ENCODE results near the gene KCNK17.
A peak's percentile ranks its signal among the peaks of the same experiment; 100 is the strongest.

KCNK17 gene

GRCh38 chr6:39335780-39336545 is 21.7 kb upstream of the KCNK17 start:
- no peak for DNase-seq

DNA sequence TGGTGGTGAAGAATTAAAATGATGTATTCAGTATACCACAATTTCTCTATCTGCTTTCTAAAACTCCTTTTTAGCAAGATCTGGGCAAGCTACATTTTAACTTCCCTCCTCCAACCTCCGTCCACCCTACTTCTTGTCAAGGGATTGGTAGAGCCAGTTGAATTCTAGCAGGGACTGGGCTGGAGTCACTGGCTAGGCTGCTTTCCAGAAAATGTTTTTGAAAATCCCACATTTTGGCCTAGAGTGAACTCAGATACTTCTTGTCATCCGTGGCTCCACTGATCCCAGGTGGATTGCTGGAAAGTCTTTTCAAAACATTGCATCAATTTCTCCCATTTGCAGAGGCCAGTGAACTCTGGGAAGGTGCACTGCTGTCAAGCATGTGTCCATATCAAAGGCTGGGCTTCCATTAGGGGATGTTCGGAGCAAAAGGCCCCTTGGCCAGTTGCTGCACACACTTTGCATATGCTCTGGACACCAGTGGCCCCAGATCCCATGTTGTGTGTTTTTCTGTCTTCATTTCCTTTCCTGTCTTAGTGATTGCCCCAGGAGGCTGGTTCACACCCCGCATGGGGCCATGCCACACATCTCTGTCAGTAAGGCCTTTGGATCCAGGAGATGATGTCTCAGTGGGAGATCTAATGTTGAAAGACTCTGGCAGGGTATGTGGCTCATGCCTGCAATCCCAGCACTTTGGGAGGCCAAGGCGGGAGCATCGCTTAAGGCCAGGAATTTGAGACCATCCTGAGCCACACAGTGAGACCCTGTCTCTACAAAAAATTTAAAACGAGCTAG is 19.6 kb upstream of the KCNK17 start:
- no peak for DNase-seq

GRCh38 chr6:39330476-39330875 is 16.3 kb upstream of the KCNK17 start:
- DNase-seq, result peak; percentile 54

GRCh38 chr6:39330057-39330456 is 15.8 kb upstream of the KCNK17 start:
- DNase-seq, result peak; percentile 56

DNA sequence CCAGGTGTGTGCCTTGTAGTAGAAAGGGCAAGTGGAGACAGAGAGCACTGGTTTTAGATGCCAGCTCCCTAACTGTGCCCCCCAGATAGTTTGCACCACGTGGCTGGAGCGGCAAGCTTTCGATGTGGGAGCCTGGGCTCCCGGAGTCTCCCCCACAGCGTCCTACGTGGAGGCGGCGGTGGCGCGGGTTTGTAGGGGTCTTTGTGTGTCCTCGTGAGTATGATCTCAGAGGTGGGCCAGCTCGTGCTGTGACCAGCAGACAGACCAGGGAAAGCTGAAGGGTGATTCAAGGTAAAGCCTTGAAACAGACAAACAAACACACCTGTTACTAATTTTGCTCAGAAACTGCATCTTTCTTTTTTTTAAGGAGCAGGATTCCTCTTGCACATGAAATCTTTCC is 13.8 kb upstream of the KCNK17 start:
- DNase-seq, result no peak

DNA sequence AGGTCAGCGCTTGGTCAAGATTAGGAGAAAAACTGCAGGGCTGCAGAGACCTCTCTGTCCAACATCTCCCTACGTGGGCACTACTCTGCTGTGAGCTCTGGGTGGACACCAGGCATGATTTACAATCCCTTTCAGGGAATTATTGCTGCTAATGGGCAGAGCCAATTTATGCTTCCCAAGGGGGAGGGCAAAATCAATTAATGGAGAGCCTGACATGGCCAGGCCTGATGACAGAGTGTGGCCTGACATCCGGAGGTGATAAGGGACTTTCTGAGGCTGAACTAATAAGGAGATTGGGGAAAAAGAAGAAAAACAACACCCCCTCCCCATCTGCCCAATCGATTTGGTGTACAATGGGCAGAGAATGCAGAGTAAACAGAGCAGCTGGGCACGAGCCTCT is 13.3 kb upstream of the KCNK17 start:
- no peak for DNase-seq

DNA sequence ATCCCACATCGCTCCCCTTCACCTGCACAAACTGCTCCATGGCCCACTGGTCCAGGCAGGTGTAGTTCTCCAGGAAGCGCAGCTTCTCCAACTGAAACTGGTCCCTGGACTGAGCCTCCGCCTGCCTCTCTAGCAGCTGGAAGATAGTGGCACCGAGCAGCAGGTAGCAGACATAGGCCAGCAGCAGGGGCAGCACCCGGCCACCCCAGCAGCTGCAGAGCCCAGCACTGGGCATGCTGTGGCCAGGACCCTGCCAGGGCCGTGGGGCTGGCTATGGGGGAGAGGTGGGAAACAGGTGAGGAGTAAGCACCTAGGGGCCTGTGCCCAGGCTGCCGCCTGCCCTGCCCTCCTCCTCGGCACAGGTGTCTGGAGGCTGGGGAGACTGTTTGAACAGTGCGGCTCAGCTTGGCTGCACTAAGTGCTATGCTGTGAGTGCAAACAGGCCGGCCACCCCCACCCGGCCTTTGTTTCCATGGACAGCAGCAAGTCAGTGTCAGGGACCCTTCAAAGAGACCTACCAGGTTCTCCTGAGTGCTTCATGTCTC is 8.2 kb upstream of the KCNK17 start, which contains the start of gene KCNK16:
KCNK16 (minus strand) TSS at position 397 of the 545 bp plus-strand sequence; CDS start at position 235, 162 bp downstream.
- DNase-seq, result no peak

- DNase-seq, result no peak
These were observed 7.5 kb upstream of the KCNK17 start for GRCh38 chr6:39321761-39322160.

GRCh38 chr6:39320363-39320984 is 6.3 kb upstream of the KCNK17 start:
- no peak for DNase-seq

- DNase-seq, result no peak
These were observed 5.6 kb upstream of the KCNK17 start for GRCh38 chr6:39319621-39320362.

DNA sequence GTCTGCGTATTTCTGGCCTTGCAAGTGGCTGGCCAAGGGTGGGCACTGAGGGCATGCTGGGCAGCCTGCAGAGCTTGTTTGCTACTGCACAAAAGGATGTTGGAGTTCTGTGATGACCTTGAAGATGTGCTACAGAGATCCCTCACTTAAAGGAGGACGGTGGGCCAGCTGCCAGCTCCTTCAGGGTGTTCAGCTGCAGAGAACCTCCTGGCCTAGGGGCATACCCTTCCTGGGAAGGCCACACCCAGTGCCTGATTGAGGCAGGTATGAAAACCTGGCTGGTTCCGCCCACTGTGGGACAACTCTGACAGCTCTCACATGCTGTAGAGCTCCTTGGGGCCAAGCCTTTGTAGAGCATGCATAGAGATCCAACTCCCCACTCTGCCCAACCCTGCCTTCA is 3.0 kb upstream of the KCNK17 start:
- no peak for DNase-seq

DNA sequence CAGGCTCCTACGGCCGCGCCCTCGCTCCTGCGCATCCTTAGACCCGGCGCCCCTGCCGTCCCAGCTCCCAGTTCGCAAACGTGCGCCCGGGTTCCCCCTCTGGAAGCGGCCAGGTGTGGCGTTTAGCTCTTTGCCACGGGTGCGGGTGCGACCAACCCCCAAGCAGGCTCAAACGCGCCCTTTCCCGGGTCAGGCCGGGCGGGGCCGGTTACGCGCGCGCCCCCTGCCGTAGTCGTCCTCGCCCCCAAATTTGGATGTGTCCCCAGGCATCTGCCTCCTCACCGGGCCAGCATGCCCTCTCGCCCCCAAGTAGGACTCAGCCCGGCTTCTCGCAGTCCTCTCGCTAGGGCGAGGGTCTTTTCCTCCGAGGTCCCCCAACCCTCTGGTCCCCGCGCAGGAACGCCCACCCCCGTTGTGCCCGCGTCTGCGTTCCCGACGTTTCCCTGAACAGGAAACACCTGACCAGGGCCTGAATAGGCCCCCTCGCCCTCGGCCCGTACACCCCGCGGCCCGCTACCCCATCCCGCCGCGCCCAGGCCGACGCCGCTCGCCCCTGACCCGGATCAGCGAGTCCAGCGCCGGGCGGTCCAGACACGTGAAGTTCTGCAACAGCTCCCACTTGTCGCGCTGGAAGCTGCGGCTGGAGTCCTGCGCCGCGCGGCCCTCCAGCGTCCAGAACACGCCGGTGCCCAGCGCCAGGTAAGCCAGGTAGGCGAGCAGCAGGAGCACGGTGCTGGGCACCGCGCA is 520 bp downstream of the KCNK17 start:
- DNase-seq, result no peak

- DNase-seq, result no peak
These were observed 1.2 kb downstream of the KCNK17 start for GRCh38 chr6:39312912-39313525.

GRCh38 chr6:39310542-39310941 is 3.7 kb downstream of the KCNK17 start:
- no peak for DNase-seq

DNA sequence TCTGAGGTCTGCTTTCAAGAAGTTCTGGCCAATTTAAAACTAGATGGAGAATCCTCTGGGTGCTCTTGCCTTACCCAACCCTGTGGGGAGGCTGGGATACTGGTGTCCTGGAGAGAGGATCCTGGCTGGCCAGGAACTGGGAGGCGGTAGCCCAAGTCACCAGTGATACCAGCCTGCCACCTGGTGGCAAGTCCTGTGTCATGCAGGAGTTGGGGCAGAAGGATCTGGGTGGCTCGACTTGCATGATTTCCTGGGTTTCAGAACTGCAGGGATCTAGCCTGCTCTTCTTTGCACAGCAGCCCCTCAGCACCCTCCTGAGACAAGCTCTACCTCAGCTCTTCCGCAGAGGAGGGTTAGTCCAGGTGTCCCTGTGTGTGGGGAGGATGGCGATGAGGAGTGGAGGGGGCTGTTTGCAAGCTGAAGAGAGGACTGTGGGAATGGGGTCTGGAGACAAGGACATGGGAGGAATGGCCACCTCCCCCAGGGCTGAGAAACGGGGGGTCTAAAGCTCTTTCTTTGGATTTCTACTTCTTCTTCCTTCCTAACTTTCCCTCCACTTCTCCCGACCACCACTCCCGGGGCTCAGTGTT is 4.2 kb downstream of the KCNK17 start:
- DNase-seq, result peak; percentile 65

DNA sequence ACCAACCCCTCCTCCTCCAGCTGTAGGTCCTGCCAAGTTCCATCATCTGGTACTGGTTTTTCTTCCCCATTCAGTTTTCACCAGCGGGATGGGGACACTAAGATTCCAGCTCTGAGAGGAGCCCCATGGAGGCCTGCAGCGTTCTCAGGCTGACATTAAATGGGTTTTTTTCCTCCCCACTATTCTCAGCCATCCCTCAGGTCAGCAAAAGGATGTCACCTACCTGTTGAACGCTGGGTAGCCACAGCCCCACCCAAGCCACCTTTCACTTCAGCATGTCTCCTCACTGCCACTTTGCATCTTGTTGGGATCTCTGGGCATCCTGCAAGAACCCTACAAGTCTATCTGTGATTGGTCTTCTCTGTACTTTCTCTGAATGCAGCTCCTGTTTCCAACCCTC is 6.8 kb downstream of the KCNK17 start:
- no peak for DNase-seq

GRCh38 chr6:39304951-39305350 is 9.3 kb downstream of the KCNK17 start:
- DNase-seq, result no peak

- no peak for DNase-seq
These were observed 10.6 kb downstream of the KCNK17 start for GRCh38 chr6:39303425-39304153.

DNA sequence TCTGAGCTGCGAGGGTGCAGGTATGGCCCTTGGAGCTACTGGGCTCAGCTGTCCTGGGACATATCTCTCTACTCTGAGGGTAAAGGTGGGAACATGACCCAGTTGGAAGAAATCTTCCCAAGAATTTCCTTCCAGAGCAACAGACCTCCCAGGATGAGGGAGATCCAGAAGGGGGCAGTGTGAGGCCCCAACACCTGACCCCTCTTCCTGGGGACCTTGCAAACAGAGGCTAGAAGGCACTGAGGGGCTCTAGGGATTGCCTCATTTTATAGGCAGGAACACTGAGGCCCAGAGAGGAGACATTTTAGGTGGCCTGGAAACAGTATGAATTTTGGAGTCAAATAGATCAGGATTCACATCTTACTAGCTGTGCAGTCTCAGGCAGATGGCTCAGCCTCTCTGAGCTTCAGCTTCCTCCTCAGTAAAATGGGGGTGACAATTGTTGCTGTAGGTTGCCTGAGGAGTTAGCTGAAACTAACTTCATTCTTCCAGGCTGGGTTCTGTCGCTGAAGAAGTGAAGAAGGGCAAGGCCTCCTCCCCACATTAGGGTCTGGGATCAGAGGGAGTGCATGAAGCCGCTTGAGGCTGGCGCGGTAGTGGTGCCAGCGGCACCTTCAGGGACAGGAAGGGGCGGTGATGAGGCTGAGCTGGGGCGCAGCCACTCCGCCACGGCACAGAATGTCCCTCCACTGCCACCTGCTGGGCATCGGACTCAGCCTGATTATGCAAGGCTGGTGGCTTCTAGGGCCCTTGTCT is 11.4 kb downstream of the KCNK17 start:
- peak; percentile 56 for DNase-seq

DNA sequence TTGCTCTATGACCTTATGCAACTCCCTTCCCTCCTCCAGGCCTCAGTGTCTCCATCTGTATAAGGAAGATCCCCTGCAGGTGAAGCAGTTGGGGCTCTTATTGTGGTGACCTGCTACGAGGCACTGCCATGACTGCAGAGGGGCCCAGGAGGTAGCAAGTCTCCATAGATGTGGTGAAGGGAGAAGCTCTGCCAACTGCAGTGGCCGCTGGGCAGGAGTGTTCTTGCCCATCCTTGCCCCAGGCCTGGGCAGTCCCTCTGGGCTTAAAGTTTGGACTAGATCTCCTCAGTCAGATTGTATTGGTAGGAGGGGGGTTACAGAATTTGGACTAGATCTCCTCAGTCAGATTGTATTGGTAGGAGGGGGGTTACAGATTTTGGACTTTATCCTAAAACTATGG is 12.2 kb downstream of the KCNK17 start:
- DNase-seq, result no peak
